ENCODE data around the gene MAX. TPM values are rescaled to one million over a fixed set of nuclear protein-coding genes. Genes with fewer than 3 reads are reported as not detected.
A peak's percentile ranks its signal among the peaks of the same experiment; 100 is the strongest.
"Not testable (repeated sequence)": the region's sequence is repeated elsewhere in the genome, so short reads cannot be mapped to it uniquely, and the experiment has no call there.

Gene MAX
- total RNA-seq, 2 donors from 2014 or later: 44.3 to 49.0 TPM

DNA sequence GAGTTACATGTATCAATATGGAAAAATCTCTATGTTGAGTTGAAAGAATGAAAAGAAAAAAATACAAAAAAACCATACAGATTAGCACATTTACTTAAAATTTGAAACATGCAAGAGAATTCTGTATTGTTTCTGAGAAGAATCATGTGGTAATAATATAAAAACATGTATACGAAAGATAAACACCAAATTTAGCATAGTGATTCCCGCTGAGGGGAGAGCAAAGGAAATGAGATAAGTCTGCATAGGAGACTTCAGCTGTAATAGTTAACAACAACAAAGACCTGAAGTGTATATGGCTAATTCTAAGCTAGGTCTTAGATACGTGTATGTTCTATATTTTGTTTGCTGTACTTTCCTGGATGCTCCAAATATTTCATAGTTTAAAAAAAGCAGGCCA lies 69.1 kb downstream of the MAX start:
- DNase-seq: no peak
- H3K27ac ChIP-seq (ENCODE audit: low read depth, low read length): no peak overlapping the region
- no peak overlapping the region for H3K27ac Mint-ChIP-seq
- no peaks in the 10 kb centered on the region for H3K9me3 Mint-ChIP-seq
- H3K36me3 ChIP-seq (ENCODE audit: control insufficient read depth, insufficient read depth, low read length): peaks cover 34% of the 10 kb centered on the region
- no peaks in the 10 kb centered on the region for H3K27me3 ChIP-seq (ENCODE audit: control insufficient read depth, insufficient read depth, low read length, poor library complexity, severe bottlenecking)
- TF ChIP-seq, protein P1, sequence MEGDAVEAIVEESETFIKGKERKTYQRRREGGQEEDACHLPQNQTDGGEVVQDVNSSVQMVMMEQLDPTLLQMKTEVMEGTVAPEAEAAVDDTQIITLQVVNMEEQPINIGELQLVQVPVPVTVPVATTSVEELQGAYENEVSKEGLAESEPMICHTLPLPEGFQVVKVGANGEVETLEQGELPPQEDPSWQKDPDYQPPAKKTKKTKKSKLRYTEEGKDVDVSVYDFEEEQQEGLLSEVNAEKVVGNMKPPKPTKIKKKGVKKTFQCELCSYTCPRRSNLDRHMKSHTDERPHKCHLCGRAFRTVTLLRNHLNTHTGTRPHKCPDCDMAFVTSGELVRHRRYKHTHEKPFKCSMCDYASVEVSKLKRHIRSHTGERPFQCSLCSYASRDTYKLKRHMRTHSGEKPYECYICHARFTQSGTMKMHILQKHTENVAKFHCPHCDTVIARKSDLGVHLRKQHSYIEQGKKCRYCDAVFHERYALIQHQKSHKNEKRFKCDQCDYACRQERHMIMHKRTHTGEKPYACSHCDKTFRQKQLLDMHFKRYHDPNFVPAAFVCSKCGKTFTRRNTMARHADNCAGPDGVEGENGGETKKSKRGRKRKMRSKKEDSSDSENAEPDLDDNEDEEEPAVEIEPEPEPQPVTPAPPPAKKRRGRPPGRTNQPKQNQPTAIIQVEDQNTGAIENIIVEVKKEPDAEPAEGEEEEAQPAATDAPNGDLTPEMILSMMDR (conservative IDR thresholded peaks at IDR 0.05): no peak
- no peak overlapping the region for H3K4me3 Mint-ChIP-seq
- no peaks in the 10 kb centered on the region for H3K9me3 ChIP-seq (ENCODE audit: control insufficient read depth, low read length)
- H3K4me1 Mint-ChIP-seq: no peaks in the 10 kb centered on the region
- H3K27me3 Mint-ChIP-seq (ENCODE audit: insufficient read depth): no peaks in the 10 kb centered on the region
- no peak overlapping the region for H3K4me3 ChIP-seq (ENCODE audit: low read length)
- peaks cover 27% of the 10 kb centered on the region for H3K36me3 Mint-ChIP-seq (ENCODE audit: low read depth)
- H3K9ac ChIP-seq (ENCODE audit: extremely low read depth, low read length, poor library complexity, severe bottlenecking): no peak overlapping the region
- 99 to 100% methylated on average over 3 of the region's 3 CpGs for WGBS, 2 experiments (ENCODE audit: insufficient coverage in 1 of 2, insufficient read length in 1 of 2)
- H3K4me1 ChIP-seq (ENCODE audit: control insufficient read depth, insufficient read depth, low read length): no peaks in the 10 kb centered on the region

DNA sequence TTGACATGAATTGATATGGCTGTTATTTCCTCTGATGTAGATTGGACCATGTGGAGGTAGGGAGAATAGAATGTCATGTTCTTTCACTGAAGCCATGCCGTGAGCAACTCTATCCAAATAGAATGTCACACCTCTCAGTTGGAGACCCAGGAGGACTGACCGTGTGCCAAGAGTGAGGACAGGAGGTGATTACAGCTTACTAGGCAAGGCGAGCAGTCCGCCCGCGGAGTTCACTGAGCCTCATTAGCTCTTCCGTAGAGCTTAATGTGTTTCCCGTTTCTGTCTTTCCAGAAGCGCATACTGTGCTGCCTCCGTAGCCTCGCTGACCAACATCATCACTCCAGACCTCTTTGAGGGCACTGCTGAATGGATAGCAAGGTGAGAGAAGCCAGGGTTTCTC lies 70.0 kb downstream of the MAX start:
- Histone ChIP-seq H3K36me3 (ENCODE audit: control insufficient read depth, insufficient read depth, low read length) (peaks cover 42% of the 10 kb centered on the region), H3K27me3 (ENCODE audit: control insufficient read depth, insufficient read depth, low read length, poor library complexity, severe bottlenecking) (no peaks in the 10 kb centered on the region), H3K9me3 (ENCODE audit: control insufficient read depth, low read length) (no peaks in the 10 kb centered on the region), H3K4me1 (ENCODE audit: control insufficient read depth, insufficient read depth, low read length) (no peaks in the 10 kb centered on the region), H3K27ac (ENCODE audit: low read depth, low read length) (no peak overlapping the region), H3K9ac (ENCODE audit: extremely low read depth, low read length, poor library complexity, severe bottlenecking) (no peak overlapping the region), H3K4me3 (ENCODE audit: low read length) (no peak overlapping the region)
- Mint-ChIP-seq H3K4me3 (no peak overlapping the region), H3K4me1 (no peaks in the 10 kb centered on the region), H3K27me3 (ENCODE audit: insufficient read depth) (no peaks in the 10 kb centered on the region), H3K27ac (peak overlapping the region; percentile 44), H3K9me3 (no peaks in the 10 kb centered on the region), H3K36me3 (ENCODE audit: low read depth) (peaks cover 31% of the 10 kb centered on the region)
- 91 to 92% methylated on average over 9 to 11 of the region's 11 CpGs for whole genome bisulfite sequencing, 2 experiments (ENCODE audit: insufficient coverage in 1 of 2, insufficient read length in 1 of 2)
- DNase-seq: no peak
- TF ChIP-seq, protein P1 (conservative IDR thresholded peaks at IDR 0.05): no peak

DNA sequence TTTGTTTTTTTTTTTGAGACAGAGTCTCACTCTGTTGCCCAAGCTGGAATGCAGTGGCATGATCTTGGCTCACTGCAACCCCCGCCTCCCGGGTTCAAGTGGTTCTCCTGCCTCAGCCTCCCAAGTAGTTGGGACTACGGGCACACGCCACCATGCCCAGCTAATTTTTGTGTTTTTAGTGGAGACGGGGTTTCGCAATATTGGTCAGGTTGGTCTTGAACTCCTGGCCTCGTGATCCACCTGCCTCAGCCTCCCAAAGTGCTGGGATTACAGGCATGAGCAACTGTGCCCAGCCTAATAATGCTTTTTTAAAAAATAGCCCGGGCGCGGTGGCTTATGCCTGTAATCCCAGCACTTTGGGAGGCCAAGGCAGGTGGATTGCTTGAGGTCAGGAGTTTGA lies 71.0 kb downstream of the MAX start:
- not testable (repeated sequence) for H3K27me3 ChIP-seq (ENCODE audit: control insufficient read depth, insufficient read depth, low read length, poor library complexity, severe bottlenecking); H3K4me1 Mint-ChIP-seq; H3K27me3 Mint-ChIP-seq (ENCODE audit: insufficient read depth); H3K4me3 ChIP-seq (ENCODE audit: low read length); DNase-seq; H3K27ac ChIP-seq (ENCODE audit: low read depth, low read length); H3K9ac ChIP-seq (ENCODE audit: extremely low read depth, low read length, poor library complexity, severe bottlenecking); H3K9me3 Mint-ChIP-seq; H3K9me3 ChIP-seq (ENCODE audit: control insufficient read depth, low read length); H3K4me1 ChIP-seq (ENCODE audit: control insufficient read depth, insufficient read depth, low read length); H3K4me3 Mint-ChIP-seq; H3K27ac Mint-ChIP-seq
- WGBS, 2 experiments (ENCODE audit: insufficient coverage in 1 of 2, insufficient read length in 1 of 2): 95% methylated on average over 10 of the region's 10 CpGs; no CpG with 5 or more reads in 1 of the 2 experiments
- H3K36me3 Mint-ChIP-seq (ENCODE audit: low read depth): peaks cover 38% of the 10 kb centered on the region
- peaks cover 42% of the 10 kb centered on the region for H3K36me3 ChIP-seq (ENCODE audit: control insufficient read depth, insufficient read depth, low read length)

DNA sequence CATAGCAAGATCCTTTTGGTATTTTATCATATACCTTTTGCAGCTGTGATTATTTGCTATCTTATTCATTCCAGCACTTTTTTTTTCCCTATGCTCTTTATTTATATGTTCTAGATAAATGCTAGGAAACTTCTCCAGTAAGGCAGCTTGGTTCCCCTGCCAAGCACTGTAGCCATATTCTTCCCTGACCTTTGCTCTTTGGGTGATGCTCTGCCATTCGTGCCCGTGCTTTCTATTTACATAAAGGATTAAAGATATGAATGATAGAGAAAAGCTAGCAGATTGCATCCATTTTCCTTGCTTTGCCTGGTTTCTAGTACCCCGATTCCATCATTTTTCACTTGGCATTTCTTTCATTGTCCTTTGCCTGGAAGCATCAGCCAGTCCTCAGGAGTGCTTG lies 73.4 kb downstream of the MAX start:
- Histone ChIP-seq H3K27ac (ENCODE audit: low read depth, low read length) (no peak overlapping the region), H3K4me1 (ENCODE audit: control insufficient read depth, insufficient read depth, low read length) (no peaks in the 10 kb centered on the region), H3K36me3 (ENCODE audit: control insufficient read depth, insufficient read depth, low read length) (peaks cover 42% of the 10 kb centered on the region), H3K27me3 (ENCODE audit: control insufficient read depth, insufficient read depth, low read length, poor library complexity, severe bottlenecking) (no peaks in the 10 kb centered on the region), H3K9me3 (ENCODE audit: control insufficient read depth, low read length) (no peaks in the 10 kb centered on the region), H3K9ac (ENCODE audit: extremely low read depth, low read length, poor library complexity, severe bottlenecking) (no peak overlapping the region), H3K4me3 (ENCODE audit: low read length) (no peak overlapping the region)
- no peaks in the 10 kb centered on the region for H3K4me1 Mint-ChIP-seq
- no peak for DNase-seq
- H3K27me3 Mint-ChIP-seq (ENCODE audit: insufficient read depth): no peaks in the 10 kb centered on the region
- no peaks in the 10 kb centered on the region for H3K9me3 Mint-ChIP-seq
- TF ChIP-seq, protein P1 (conservative IDR thresholded peaks at IDR 0.05): no peak
- H3K4me3 Mint-ChIP-seq: no peak overlapping the region
- 80 to 93% methylated on average over 1 to 3 of the region's 3 CpGs for WGBS, 2 experiments (ENCODE audit: insufficient coverage in 1 of 2, insufficient read length in 1 of 2)
- peaks cover 38% of the 10 kb centered on the region for H3K36me3 Mint-ChIP-seq (ENCODE audit: low read depth)
- H3K27ac Mint-ChIP-seq: no peak overlapping the region
